Suprapubic skin (tissue), 4 donors: ENCODE results near the gene CIRBP. TPM values are rescaled to one million over a fixed set of nuclear protein-coding genes. Genes with fewer than 3 reads are reported as not detected.

Experiments used
- DNase-seq, 2 donors: peaks; one replicate each; pipeline ENCODE4 v3.0.0-alpha.2; 2019; ENCODE audit warnings: low spot score in 2 of 2
- H3K27ac ChIP-seq: fragments of 200-600 bp; sonication (generic); one replicate; pipeline ENCODE4 v1.5.1; 2019
- H3K27me3 ChIP-seq: fragments of 200-600 bp; sonication (generic); one replicate; pipeline ENCODE4 v1.5.1; 2019
- H3K36me3 ChIP-seq: fragments of 200-600 bp; sonication (generic); one replicate; pipeline ENCODE4 v1.5.1; 2019
- H3K4me1 ChIP-seq: fragments of 200-600 bp; sonication (generic); one replicate; pipeline ENCODE4 v1.5.1; 2019
- H3K4me3 ChIP-seq: fragments of 200-600 bp; sonication (generic); one replicate; pipeline ENCODE4 v1.5.1; 2019; ENCODE audit warnings: mild to moderate bottlenecking
- H3K9me3 ChIP-seq: fragments of 200-600 bp; sonication (generic); one replicate; pipeline ENCODE4 v1.5.1; 2019
- EP300 ChIP-seq: sonication (generic); formaldehyde crosslinking; IDR thresholded peaks from one replicate; pipeline ENCODE4 v1.6.1; 2017; ENCODE audit warnings: antibody characterized with exemption
- POLR2A ChIP-seq, 2 donors: fragments of 450-650 bp; IDR thresholded peaks; one replicate each; pipeline ENCODE4 v1.6.1; 2017; ENCODE audit warnings: antibody characterized with exemption in 2 of 2, mild to moderate bottlenecking in 2 of 2, moderate library complexity in 2 of 2
- POLR2AphosphoS5 ChIP-seq, 3 donors: sonication (generic); formaldehyde crosslinking; IDR thresholded peaks; one replicate each; pipeline ENCODE4 v1.6.1; 2017; ENCODE audit warnings: antibody characterized with exemption in 3 of 3
- WGBS: methylation state at CpG from one replicate; pipeline ENCODE4 v1.1.5; 2018; 5-methylcytosine and 5-hydroxymethylcytosine counted together
- total RNA-seq, 4 donors: library from RNA; depleted of rRNA; stranded (reverse); fragments of >200 nt; gene quantifications; one replicate each; pipeline ENCODE4 v1.1.0, GENCODE V29; 2016
- TF ChIP-seq, protein P1 (sequence below), 2 donors: fragments of 200-600 bp in 1 of 2; fragments of 450-650 bp in 1 of 2; sonication (generic) in 1 of 2; IDR thresholded peaks; one replicate each; pipeline ENCODE4 v1.5.1; 2016 to 2019; ENCODE audit warnings: antibody characterized with exemption in 2 of 2, mild to moderate bottlenecking in 1 of 2, moderate library complexity in 1 of 2

The CIRBP gene
- total RNA-seq, 4 donors from 2014 or later = 338 to 672 (median 451) TPM

DNA sequence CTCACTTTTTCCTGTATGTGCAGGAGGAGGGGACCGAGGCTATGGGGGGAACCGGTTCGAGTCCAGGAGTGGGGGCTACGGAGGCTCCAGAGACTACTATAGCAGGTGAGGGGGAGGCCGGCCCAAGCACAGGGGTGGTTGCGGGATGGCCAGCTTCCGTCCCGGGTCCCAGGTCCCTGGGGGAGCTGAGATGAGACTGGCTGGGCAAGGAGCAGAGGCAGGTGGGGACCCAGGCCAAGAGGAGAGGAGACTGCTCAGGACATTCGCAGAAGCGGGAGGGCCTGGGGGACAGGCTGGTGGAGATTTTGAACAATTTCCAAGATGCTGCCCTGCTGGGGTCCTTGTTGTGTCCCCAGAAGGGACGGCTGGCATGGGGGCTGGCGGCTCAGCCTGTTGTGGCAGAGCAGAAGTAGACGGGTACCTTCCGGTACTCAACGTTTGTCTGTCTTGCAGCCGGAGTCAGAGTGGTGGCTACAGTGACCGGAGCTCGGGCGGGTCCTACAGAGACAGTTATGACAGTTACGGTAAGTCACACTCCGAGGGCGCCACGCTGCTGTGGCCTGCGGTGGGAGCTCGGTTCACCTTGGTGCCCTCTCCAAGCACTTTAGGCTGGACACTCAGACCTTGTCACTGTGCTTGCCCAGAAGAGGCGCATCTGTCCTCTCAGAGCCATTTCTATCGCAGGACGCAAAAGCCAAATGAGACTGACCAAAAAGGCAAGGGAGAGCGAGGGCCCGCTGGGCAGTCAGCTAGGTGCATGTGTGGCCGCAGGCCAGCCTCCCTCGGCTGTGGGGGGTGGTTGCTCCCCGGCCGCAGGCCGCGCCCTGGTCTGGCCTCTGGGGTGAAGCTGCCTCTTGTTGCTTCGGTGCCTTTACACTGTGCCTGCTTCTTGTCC is 2.6 kb downstream of the CIRBP start:
- peak overlapping the region; percentile 80 for H3K4me3 ChIP-seq
- peak overlapping the region; percentile 100 for H3K27ac ChIP-seq

GRCh38 chr19:1272423-1273262 is 3.5 kb downstream of the CIRBP start:
- H3K4me1 ChIP-seq = peaks cover 83% of the 10 kb centered on the region
- H3K36me3 ChIP-seq = peaks cover 40% of the 10 kb centered on the region
- 76% methylated on average over 33 of the region's 33 CpGs for WGBS
- H3K4me3 ChIP-seq = no peak overlapping the region
- DNase-seq = no peak
- peak overlapping the region; percentile 100 for H3K27ac ChIP-seq
- TF ChIP-seq EP300 (no peak), POLR2AphosphoS5 (IDR thresholded peaks at IDR 0.05) (peak in 1 of 3 donors; percentile 12)
- TF ChIP-seq, protein P1, sequence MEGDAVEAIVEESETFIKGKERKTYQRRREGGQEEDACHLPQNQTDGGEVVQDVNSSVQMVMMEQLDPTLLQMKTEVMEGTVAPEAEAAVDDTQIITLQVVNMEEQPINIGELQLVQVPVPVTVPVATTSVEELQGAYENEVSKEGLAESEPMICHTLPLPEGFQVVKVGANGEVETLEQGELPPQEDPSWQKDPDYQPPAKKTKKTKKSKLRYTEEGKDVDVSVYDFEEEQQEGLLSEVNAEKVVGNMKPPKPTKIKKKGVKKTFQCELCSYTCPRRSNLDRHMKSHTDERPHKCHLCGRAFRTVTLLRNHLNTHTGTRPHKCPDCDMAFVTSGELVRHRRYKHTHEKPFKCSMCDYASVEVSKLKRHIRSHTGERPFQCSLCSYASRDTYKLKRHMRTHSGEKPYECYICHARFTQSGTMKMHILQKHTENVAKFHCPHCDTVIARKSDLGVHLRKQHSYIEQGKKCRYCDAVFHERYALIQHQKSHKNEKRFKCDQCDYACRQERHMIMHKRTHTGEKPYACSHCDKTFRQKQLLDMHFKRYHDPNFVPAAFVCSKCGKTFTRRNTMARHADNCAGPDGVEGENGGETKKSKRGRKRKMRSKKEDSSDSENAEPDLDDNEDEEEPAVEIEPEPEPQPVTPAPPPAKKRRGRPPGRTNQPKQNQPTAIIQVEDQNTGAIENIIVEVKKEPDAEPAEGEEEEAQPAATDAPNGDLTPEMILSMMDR (IDR thresholded peaks at IDR 0.05) = no peak
- no peaks in the 10 kb centered on the region for H3K9me3 ChIP-seq
- no peaks in the 10 kb centered on the region for H3K27me3 ChIP-seq

More for the DNA sequence above, 2.6 kb downstream of the CIRBP start:
- no peak for DNase-seq
- Histone ChIP-seq H3K9me3 (no peaks in the 10 kb centered on the region), H3K27me3 (no peaks in the 10 kb centered on the region), H3K36me3 (peaks cover 40% of the 10 kb centered on the region), H3K4me1 (peaks cover 88% of the 10 kb centered on the region)
- TF ChIP-seq, protein P1 (IDR thresholded peaks at IDR 0.05) = no peak
- TF ChIP-seq EP300 (no peak), POLR2A (IDR thresholded peaks at IDR 0.05) (no peak), POLR2AphosphoS5 (IDR thresholded peaks at IDR 0.05) (no peak)
- 77% methylated on average over 37 of the region's 37 CpGs for WGBS

DNA sequence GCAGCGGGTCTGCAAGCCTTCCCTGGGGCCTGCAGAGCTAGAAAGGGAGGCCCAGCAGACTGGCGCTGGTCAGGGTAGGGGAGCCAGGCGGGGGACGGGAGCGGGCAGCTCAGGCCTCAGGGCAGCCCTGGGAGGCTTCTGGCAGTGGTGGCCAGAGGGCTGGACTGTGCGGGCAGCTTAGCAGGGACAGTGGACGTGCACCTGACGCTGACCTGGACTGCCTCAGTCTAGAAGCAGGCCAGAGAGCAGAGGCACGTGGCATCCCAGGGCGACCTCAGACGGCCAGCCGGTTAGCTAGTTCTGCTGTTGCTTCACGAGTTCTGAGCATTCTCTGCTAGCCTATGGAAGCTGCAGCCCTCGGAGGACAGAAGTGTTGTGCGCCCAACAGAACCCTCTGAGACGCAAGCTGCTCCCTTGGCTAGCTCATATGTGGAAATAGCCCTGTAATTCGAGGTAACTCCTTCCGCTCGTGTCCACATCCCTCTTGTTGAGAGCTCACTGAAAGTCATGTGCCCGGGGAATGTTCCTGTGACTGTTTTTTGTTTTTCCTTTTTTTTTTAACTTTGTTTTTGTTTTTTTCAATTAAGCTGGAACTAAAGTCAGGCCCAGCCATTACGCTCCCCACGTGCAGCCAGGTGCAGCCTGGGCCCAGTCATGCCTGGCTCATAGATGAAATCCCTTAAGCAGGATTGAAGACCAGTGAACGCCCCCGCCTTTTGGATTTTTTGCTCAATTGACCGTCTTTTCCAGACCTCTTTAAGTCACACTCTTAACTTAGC is 4.3 kb downstream of the CIRBP start:
- H3K4me1 ChIP-seq = peaks cover 75% of the 10 kb centered on the region
- H3K4me3 ChIP-seq = no peak overlapping the region
- TF ChIP-seq, protein P1 (IDR thresholded peaks at IDR 0.05) = no peak
- no peak for TF ChIP-seq POLR2A (IDR thresholded peaks at IDR 0.05)
- TF ChIP-seq EP300 = no peak
- TF ChIP-seq POLR2AphosphoS5 (IDR thresholded peaks at IDR 0.05) = no peak
- peaks cover 45% of the 10 kb centered on the region for H3K36me3 ChIP-seq
- whole genome bisulfite sequencing = 81% methylated on average over 25 of the region's 25 CpGs
- H3K9me3 ChIP-seq = no peaks in the 10 kb centered on the region
- no peak for DNase-seq
- peak overlapping the region; percentile 96 for H3K27ac ChIP-seq
- H3K27me3 ChIP-seq = no peaks in the 10 kb centered on the region

DNA sequence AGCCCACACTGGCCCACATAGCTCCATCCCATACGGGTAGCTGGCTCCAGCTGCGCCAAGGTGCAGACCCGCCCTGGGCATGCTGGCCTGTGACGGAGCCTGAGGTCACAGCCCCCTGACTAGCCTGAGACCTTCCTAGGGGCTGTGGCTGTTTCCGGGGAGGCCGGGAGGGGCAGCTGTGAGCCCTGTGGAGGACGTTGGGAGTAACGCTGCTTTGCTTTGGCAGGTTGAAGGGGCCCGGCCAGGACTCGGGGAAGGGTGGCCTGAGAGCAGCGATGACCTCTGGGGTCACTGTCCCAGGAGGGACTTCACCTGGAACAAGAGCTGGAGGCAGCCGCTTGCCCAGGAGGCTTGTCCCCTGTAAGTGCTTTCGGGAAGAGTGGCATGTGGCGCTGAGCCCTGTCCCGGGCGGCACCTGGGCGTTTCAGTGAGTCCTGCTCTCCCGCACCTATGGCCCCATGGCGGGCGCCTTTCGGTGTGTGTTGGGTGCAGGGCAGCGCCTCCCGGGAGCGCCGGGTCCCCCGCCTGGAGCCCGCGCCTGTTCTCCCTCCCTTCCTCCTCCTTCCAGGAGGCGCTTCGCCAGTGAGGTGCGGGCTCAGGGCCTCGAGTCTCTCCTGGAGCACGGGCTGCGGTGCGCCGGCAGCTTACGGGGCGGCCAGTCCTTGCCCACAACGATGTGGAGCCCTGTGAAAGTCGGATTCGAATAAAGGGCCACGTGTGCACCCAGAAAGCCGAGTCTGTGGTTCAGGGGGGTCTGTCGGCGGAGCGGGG is 5.1 kb downstream of the CIRBP start:
- H3K27me3 ChIP-seq = no peaks in the 10 kb centered on the region
- peaks cover 51% of the 10 kb centered on the region for H3K36me3 ChIP-seq
- no peak for DNase-seq
- TF ChIP-seq POLR2A (IDR thresholded peaks at IDR 0.05) (no peak), POLR2AphosphoS5 (IDR thresholded peaks at IDR 0.05) (no peak), EP300 (no peak)
- TF ChIP-seq, protein P1 (IDR thresholded peaks at IDR 0.05) = no peak
- peaks cover 70% of the 10 kb centered on the region for H3K4me1 ChIP-seq
- H3K4me3 ChIP-seq = peak overlapping the region; percentile 57
- peak overlapping the region; percentile 96 for H3K27ac ChIP-seq
- H3K9me3 ChIP-seq = no peaks in the 10 kb centered on the region
- WGBS = 75% methylated on average over 10 of the region's 46 CpGs
